HL-60/S4 treated with phorbol 12-myristate 13-acetate at 8.2 ng/mL for 4 days and 3 days (cell line): ENCODE results near the gene PSRC1.
"Not testable (repeated sequence)": the region's sequence is repeated elsewhere in the genome, so short reads cannot be mapped to it uniquely, and the experiment has no call there.

ENCODE experiments used
- in situ Hi-C: fragments of 300-500 bp; cut with MboI; formaldehyde crosslinking; loops from 2 replicates; pipeline ENCODE4 v1.15.0; 2022; ENCODE audit warnings: low sequenced_read_pairs

PSRC1 gene

DNA sequence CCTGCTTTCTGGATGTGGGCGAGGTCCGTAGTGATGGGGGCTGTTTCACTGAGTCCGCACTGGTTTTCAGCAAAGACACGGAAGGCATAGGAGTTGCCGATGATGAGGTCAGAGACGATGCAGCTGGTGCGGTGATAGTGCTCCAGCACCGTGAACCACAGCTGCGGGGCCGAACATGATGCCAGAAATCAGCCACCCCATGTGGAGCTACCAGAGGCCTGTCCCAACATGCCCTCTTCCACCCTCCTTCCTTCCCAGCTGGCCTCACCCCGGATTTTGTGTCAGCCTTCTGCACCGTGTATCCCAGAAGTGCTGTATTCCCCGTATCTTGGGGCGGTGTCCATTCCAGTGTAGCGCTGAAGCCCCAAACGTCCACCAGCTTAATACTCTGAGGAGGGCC, 13.8 kb upstream of the PSRC1 start:
- in situ Hi-C loops: no loop called here

- in situ Hi-C loops: no loop called here
Observed at GRCh38 chr1:109295712-109296415, 12.9 kb upstream of the PSRC1 start.

- in situ Hi-C loops: no loop called here
Observed at GRCh38 chr1:109294481-109294880, 11.5 kb upstream of the PSRC1 start.

DNA sequence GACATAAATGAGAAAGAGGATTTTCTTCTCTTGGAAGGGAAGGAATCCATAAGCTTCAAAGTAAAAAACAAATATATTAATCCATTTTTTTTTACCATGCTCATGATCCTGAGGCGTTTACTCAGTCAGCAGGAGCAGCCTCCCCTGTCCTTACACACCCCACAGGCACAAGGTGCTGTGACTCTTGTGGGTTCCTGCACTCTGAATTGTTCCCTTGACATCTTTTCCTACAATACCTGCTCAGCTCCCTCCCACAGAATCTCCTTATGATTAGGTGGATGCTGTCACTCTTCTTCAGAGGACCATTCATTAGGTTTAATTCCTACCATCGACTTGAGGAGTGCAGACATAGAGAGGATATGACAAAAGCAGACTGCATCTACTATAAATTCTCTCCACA, 10.1 kb upstream of the PSRC1 start:
- in situ Hi-C loops: no loop called here

GRCh38 chr1:109292364-109292763, 9.4 kb upstream of the PSRC1 start:
- in situ Hi-C loops: no loop called here

DNA sequence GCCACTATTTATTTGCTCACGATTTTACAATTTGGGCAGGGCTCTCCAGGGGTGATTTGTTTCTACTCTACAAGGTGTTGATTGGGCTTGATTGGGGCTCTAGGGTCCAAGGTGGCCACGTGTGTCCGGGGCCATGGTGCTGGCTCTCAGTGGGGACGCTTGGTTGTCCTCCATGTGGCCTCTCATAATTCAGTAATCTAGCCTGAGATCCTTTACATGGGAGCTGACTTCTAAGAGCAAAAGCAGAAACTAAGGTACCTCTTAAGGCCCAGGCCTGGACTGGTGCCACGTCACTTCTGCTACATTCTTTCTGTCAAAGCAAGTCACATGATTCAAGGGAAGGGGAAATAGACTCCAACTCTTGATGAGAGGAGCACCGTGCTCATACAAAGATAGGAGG, 8.1 kb upstream of the PSRC1 start:
- in situ Hi-C loops: no loop called here

GRCh38 chr1:109290137-109290536, 7.2 kb upstream of the PSRC1 start:
- in situ Hi-C loops: no loop called here

GRCh38 chr1:109286762-109287161, 3.8 kb upstream of the PSRC1 start:
- in situ Hi-C loops: not testable (repeated sequence)

GRCh38 chr1:109283748-109284600, 1.0 kb upstream of the PSRC1 start:
- in situ Hi-C loops: no loop called here

DNA sequence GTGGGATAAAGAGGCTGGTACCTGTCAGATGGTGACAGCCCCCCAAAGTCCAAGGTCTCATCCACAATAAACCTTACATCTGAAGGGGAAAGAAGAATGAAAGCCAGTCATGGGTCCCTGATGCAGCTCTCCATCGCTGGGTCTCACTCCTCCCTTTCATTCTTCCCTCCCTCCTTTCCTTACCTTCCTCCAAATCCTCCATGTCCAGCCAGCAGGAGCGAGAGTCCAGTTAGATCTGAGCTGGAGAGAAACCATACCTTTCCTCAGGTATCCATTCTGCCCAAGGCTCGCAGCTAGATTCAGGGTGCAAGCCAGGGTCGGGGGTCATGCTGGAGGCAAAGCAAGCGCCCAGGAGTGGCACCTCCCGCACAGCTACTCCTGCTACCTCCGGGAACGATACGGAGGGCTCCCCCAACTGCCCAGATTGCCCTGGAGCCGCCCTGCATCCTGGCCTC, 421 bp downstream of the PSRC1 start:
- in situ Hi-C loops: no loop called here

DNA sequence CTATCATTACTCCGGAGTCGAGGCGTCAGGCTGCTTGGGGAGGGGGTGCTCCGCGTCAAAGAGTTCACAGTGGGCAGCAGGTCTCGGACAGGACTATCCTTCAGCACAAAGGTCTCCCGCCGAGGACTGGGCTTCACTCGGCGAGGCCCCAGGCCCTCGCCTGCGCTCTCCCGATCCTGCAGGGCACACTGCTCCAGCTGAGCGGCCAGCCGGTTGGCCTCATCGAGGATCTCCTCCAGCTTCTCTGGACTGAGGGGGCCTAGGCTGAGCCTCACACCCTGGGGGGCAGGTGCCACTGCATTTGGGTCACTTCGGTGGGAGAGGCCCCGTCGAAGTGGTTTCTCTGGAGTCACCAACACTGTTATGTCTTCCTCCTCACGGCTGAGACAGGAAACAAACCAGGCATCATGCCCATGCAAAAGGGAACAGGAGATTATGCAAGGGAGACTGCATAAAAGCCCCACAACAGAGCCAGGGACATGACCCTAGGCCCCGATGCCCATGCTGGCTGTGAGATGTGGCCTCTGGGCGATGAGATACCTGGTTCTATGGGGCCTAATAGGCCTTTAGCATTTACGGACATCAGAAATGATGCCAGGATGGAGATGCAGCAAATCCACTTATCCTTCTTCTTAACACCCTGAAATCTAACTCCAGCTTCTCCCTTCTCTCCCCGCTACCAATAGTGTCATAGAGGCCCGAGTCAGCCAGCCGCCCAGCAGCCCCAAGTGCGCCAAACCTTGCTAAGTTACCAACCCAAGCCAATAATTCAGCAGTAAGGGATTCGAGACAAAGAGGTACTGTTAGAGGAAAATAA, 1.1 kb downstream of the PSRC1 start:
- in situ Hi-C loops: no loop called here

DNA sequence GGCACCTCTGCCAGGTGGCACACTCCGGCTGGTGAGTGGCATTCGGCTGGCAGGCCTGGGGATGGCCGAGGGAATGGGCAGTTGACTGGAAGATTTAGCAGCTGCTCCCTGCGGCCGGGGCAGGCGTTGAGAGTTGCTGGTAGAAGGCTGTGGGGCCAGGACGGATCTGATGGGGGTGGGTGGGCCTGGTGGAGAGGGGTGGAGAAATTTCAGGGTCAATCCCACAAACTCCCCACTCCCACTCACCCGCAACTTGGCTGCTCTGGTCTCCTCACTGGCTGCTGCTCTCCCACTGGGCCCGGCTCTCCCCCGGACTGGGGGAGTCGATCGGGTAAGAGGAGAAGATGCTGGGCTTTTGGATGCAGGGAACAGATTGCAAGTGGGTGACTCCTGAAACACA, 2.1 kb downstream of the PSRC1 start:
- in situ Hi-C loops: no loop called here

- in situ Hi-C loops: no loop called here
Observed at GRCh38 chr1:109279615-109280278, 3.2 kb downstream of the PSRC1 start.

- in situ Hi-C loops: no loop called here
Observed at GRCh38 chr1:109277434-109278204, 5.3 kb downstream of the PSRC1 start.

- in situ Hi-C loops: no loop called here
Observed at GRCh38 chr1:109275706-109276345, 7.1 kb downstream of the PSRC1 start.

DNA sequence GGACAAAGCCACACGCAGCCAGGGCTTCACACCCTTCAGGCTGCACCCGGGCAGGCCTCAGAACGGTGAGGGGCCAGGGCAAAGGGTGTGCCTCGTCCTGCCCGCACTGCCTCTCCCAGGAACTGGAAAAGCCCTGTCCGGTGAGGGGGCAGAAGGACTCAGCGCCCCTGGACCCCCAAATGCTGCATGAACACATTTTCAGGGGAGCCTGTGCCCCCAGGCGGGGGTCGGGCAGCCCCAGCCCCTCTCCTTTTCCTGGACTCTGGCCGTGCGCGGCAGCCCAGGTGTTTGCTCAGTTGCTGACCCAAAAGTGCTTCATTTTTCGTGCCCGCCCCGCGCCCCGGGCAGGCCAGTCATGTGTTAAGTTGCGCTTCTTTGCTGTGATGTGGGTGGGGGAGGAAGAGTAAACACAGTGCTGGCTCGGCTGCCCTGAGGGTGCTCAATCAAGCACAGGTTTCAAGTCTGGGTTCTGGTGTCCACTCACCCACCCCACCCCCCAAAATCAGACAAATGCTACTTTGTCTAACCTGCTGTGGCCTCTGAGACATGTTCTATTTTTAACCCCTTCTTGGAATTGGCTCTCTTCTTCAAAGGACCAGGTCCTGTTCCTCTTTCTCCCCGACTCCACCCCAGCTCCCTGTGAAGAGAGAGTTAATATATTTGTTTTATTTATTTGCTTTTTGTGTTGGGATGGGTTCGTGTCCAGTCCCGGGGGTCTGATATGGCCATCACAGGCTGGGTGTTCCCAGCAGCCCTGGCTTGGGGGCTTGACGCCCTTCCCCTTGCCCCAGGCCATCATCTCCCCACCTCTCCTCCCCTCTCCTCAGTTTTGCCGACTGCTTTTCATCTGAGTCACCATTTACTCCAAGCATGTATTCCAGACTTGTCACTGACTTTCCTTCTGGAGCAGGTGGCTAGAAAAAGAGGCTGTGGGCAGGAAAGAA, 8.1 kb downstream of the PSRC1 start:
- in situ Hi-C loops: no loop called here

DNA sequence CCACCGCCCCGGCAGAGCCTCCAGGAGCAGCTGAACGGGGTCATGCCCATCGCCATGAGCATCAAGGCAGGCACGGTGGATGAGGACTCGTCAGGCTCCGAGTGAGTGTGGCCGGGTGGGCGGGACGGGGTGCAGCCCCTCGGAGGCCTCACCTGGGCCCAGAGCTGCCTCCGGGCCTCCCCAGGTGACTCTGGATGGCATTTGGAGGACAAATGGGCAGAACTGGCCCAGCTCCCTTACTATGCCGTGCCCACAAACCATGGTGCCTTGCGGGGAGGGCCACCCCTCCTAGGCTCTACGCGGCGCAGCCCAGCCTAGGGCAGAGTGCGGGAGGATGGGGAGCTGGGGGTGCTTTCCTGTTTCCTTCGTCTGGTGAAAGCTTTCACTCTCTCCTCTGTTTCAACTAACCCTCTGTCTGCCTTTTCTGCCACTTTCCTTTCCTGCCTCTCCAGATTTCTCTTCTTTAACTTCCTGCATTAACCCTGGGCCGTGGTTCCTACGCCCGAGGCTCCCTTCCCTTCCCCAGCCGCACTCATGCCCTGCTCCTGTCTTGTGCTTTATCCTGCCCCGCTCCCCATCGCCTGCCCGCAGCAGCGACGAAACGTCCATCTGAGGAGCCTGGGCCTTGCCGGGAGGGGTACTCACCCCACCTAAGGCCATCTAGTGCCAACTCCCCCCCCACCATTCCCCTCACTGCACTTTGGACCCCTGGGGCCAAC, 9.2 kb downstream of the PSRC1 start:
- in situ Hi-C loops: no loop called here
